ENCODE measurements around the gene HPCAL1.

Gene HPCAL1

GRCh38 chr2:10329880-10330699 lies 27.4 kb downstream of the HPCAL1 start:
- no peak for TF ChIP-seq RAD21 (IDR thresholded peaks at IDR 0.05; ENCODE audit: low read depth)
- TF ChIP-seq TEAD4 (IDR thresholded peaks at IDR 0.05), result no peak
- no peak for TF ChIP-seq REST (IDR thresholded peaks at IDR 0.05; ENCODE audit: low read depth)
- no peak for TF ChIP-seq MAX (IDR thresholded peaks at IDR 0.05)
- no peak for TF ChIP-seq TAF1 (IDR thresholded peaks at IDR 0.05; ENCODE audit: low read depth)
- TF ChIP-seq YY1 (IDR thresholded peaks at IDR 0.05; ENCODE audit: low read depth), result no peak
- TF ChIP-seq EP300 (IDR thresholded peaks at IDR 0.05; ENCODE audit: borderline replicate concordance), result no peak
- no peak for TF ChIP-seq CEBPB (IDR thresholded peaks at IDR 0.05)
- TF ChIP-seq NFIC (IDR thresholded peaks at IDR 0.05), result no peak
- no peak for TF ChIP-seq TCF12 (IDR thresholded peaks at IDR 0.05; ENCODE audit: low read depth)
- no peak for TF ChIP-seq CREB1 (IDR thresholded peaks at IDR 0.05; ENCODE audit: low read depth)
- TF ChIP-seq FOXM1 (IDR thresholded peaks at IDR 0.05; ENCODE audit: borderline replicate concordance, low read depth), result no peak
- TF ChIP-seq ZBTB7A (IDR thresholded peaks at IDR 0.05; ENCODE audit: low read depth), result no peak
- no peak for TF ChIP-seq USF1 (IDR thresholded peaks at IDR 0.05)
- TF ChIP-seq EGR1 (IDR thresholded peaks at IDR 0.05), result no peak

GRCh38 chr2:10330700-10331026 lies 28.0 kb downstream of the HPCAL1 start:
- no peak for TF ChIP-seq TEAD4 (IDR thresholded peaks at IDR 0.05)
- TF ChIP-seq YY1 (IDR thresholded peaks at IDR 0.05; ENCODE audit: low read depth), result no peak
- no peak for TF ChIP-seq MAX (IDR thresholded peaks at IDR 0.05)
- no peak for TF ChIP-seq REST (IDR thresholded peaks at IDR 0.05; ENCODE audit: low read depth)
- no peak for TF ChIP-seq FOXM1 (IDR thresholded peaks at IDR 0.05; ENCODE audit: borderline replicate concordance, low read depth)

- TF ChIP-seq MAX (IDR thresholded peaks at IDR 0.05) (no peak), CEBPB (IDR thresholded peaks at IDR 0.05) (no peak), EGR1 (IDR thresholded peaks at IDR 0.05) (no peak), REST (IDR thresholded peaks at IDR 0.05; ENCODE audit: low read depth) (no peak), FOXM1 (IDR thresholded peaks at IDR 0.05; ENCODE audit: borderline replicate concordance, low read depth) (no peak), TCF12 (IDR thresholded peaks at IDR 0.05; ENCODE audit: low read depth) (no peak), TEAD4 (IDR thresholded peaks at IDR 0.05) (no peak), EP300 (IDR thresholded peaks at IDR 0.05; ENCODE audit: borderline replicate concordance) (no peak), TAF1 (IDR thresholded peaks at IDR 0.05; ENCODE audit: low read depth) (no peak), RAD21 (IDR thresholded peaks at IDR 0.05; ENCODE audit: low read depth) (no peak), USF1 (IDR thresholded peaks at IDR 0.05) (no peak), YY1 (IDR thresholded peaks at IDR 0.05; ENCODE audit: low read depth) (no peak), NFIC (IDR thresholded peaks at IDR 0.05) (no peak), CREB1 (IDR thresholded peaks at IDR 0.05; ENCODE audit: low read depth) (no peak)
Observed at GRCh38 chr2:10331027-10331701, 28.5 kb downstream of the HPCAL1 start.
